DMS114 treated with DMSO at 0.1 percent for 48 hours (cell line): Measurements from ENCODE around the gene LCN12.
"Not testable (repeated sequence)": the region's sequence is repeated elsewhere in the genome, so short reads cannot be mapped to it uniquely, and the experiment has no call there.

Source experiments
- DNase-seq: peaks from one replicate; lab custom pipeline; 2025; ENCODE audit not compliant: unreplicated experiment; lab: John Stamatoyannopoulos, UW

Gene LCN12

DNA sequence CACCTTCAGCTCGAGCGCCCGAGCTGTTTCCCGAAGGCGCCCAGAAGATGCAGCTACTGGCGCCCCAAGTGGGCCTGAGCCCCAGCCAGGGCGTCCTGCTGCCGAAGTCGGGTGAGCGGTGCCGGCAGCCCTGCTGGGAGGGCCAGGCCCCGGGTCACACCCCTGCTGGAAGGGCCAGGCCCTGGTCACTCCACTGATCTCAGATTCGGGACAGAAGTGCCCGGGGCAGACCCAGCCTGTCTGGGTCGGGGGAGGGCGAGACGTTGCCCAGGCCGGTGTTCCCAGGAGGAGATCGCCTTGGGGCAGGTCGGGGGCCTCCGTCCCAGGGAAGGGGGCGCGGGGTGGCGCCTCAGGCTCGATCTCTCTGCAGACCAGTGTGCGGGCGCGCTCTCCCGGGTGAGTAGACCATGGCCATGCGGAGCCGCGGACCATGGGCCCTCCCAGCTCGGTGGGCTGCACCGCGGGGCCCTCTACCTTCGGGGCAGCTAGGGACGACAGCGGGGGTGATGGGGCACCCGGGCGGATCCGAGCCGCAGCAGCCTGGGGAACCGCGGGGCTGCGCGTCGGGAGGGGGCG is 33.0 kb downstream of the LCN12 start:
- DNase-seq = no peak

DNA sequence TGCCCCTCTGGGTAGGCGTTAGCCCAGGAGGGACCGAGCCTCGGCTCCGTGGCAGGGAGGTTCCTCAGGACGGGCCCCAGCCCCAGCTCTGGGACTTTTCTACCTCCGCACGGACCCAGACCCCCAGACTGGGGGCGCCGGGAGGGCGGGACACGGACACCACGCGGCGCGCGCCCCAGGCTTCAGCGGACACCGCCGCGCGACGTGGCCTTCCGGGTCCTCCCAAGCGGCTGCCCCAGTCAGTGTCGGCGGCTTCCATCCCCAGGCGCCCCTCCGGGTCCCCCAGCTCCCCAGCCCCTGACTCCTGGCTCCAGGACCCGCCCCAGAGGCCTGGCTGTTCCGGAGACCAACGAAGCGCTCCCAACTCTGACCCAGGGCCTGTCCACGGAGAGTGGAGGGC is 33.8 kb downstream of the LCN12 start:
- DNase-seq = no peak

DNA sequence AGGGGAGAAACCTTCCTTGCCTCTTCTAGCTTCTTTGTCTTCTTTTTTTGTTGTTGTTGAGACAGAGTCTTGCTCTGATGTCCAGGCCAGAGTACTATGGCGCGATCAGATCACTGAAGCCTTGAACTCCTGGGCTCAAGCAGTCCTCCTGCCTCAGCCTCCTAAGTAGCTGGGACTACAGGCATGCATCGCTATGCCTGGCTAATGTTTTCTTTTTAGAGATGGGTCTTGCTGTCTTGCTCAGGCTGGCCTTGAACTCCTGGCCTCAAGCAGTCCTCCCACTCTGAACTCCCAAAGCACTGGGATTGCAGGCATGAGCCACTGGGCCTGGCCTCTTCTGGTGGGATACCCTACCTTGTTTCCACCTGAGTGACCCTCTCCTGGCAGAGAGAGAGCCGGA is 36.8 kb downstream of the LCN12 start:
- no peak for DNase-seq

DNA sequence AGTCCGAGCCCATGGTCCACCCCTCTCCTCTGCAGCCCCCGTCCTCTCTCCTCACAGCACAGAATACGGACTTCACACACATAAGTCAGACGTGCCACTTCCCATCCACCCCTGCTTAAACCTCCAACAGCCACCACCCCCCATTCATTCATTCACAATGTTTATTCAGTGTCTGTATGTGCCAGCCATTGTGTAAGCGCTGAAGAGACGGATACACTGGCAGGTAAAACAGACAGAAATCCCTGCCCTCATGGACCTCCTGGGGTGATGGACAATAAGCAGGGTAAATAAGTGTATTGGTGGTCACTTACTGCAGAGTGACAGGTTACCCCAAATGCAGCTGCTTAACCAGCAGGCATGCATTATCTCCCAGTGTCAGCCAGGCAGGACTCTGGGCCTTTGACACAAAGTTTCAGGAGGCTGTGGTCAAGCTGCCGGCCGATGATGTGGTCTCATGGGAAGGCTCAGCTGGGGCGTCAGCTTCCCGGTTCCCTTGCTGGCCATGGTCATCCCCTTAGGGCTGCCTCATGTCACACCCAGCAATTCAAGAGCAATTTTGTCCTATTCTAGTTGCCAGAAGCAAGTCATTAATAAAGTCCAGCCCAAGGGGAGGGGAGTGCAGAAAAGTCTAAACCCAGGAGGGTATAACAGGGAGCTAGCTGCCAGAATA is 38.3 kb downstream of the LCN12 start:
- no peak for DNase-seq

DNA sequence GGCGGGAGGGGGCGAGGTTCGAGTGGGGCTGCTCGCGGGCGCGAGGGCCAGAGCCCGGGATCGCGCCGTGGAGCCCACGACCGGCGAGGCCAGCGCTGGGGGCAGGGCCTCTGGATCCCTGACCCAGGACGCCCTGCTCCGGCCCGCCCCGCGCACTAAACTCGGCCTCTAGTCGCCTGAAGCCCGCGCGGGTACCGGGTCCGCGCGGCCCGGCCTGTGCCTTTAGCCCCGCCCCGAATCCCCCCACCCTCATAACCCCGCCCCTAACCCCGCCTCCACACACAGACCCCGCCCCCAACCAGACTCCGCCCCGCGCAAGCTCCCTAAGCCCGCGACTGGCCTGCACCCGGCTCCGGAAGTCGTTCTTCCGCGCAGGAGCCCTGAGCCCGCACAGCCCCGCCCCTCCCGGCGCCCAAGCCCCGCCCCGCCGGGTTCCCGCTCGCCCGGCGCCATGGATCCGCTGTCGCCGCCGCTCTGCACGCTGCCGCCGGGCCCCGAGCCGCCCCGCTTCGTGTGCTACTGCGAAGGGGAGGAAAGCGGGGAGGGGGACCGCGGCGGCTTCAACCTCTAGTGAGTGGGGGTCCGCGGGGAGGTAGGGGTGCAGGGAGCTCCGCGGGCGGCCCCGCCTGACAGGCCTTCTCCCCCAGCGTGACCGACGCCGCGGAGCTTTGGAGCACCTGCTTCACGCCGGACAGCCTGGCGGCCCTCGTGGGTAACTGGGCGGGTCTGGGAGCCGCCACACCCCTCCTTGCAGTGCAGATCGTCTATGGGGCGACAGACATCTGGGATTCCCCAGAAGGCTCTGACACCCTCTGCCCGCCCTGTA is 40.1 kb downstream of the LCN12 start, which contains the start of gene PAXX:
Gene PAXX (plus strand): TSS at position 430 of the 826 bp plus-strand sequence. CDS start 22 bp downstream, at position 452.
- DNase-seq = peak; percentile 38

DNA sequence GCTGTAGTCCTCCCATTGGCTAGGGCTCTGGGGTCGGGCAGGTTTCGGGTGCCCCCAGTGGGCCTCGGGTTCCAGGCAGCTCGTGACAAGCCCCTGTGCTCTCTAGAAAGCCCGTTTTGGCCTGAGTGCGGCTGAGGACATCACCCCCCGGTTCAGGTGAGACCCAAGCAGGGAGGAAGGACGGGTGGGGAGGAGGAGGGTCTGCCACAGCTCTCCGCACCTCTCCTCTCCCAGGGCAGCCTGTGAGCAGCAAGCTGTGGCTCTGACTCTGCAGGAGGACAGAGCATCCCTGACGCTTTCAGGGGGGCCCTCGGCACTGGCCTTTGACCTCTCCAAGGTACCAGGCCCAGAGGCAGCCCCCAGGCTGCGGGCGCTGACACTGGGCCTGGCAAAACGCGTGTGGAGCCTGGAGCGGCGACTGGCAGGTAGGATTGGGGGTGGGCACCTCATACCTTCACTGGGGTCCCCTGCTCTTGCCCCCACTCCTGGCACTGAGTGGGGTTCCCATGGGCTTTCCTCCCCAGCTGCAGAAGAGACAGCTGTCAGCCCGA is 40.8 kb downstream of the LCN12 start:
- DNase-seq = no peak

DNA sequence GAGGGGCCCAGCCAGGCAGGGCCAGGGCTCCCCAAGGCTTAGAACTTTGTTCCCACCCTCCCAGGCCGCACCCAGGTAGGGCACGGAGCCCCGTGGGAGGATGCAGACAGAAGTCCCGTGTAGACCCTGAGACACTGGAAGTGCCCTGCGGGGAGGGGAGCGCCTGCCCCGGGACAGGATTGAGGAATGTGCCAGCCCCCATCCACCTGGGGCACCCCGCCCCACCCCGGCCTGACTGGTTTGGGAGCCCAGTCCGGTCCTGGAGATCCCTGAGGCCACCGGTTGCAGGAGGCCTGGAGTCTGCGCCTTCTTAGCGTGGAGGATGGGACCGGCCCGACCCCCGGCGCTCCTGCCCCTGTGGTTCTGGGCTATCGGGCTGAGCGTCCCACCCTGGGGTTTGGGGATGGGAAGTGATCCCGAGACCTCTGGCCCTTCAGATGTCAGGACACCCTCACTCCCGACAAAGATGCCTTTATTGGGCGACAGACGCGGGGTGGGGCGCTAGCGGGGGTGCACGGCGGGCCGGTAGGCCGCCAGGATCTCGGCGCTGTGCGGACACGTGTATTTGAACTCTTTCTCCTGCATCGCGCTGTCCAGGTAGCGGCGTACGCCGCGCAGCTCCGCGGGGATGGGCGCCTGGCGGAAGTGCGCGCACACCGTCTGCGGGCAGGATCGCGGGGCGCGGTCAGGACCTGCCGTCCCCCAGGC is 42.3 kb downstream of the LCN12 start:
- no peak for DNase-seq

DNA sequence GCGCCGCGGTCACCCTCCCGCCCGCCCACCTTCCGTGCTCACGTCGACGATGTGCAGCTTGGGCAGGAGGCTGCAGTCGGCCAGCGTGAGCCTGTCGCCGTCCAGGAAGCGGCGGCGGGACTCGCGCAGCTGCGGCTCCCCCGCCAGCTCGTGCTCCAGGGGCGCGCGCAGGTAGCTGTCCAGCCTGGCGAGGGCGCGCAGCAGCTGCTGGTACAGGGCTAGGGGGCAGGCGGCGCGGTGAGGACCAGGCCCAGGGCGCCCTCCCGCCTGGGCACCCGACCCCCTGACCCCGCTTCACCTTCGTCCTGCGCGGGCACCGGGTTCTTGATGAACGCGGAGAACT is 42.8 kb downstream of the LCN12 start:
- DNase-seq = no peak

DNA sequence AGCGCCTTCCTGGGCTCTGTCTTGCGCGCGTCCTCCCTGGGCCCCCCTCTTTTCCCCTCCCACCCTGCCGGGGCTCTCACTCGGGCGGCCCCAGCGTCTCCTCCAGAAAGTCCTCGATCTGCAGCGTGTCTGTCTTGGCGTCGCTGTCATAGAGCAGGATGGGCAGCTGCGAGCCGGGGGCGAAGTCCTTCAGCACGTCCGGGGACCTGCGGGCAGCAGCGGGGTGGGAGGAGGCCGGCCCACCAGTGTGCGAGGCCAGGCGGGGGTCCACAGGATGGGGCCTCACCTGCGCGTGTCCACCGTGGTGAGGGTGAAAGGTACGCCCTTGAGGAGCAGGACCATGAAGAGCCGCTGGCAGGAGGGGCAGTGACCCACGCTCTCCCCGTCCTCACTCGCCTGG is 43.3 kb downstream of the LCN12 start:
- DNase-seq = no peak

DNA sequence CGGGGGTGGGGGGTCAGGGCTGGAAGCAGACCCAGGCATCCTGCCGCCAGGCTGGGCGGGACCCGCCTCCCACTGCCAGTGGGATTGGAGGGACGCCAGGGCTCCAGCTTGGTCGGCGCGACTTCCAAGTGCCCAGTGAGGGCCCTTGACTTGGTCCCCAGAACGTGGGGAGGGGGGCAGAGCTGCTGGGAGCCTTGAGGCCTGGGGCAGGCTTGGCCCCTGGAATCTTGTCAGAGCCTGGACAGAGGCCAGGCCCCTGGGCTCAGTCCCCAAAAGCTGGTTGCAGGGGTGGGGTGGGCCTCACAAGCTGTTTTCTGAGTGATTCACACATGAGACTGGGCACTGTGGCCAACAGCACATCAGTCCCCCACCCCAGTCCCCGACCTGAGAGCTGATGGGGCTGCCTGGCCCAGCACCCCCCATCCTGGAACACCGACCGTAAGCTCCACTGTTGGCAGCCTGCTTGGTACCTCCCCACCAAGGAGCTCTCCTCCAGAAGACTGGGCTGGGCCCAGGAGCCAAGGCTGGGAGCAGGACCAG is 43.8 kb downstream of the LCN12 start:
- DNase-seq = no peak

DNA sequence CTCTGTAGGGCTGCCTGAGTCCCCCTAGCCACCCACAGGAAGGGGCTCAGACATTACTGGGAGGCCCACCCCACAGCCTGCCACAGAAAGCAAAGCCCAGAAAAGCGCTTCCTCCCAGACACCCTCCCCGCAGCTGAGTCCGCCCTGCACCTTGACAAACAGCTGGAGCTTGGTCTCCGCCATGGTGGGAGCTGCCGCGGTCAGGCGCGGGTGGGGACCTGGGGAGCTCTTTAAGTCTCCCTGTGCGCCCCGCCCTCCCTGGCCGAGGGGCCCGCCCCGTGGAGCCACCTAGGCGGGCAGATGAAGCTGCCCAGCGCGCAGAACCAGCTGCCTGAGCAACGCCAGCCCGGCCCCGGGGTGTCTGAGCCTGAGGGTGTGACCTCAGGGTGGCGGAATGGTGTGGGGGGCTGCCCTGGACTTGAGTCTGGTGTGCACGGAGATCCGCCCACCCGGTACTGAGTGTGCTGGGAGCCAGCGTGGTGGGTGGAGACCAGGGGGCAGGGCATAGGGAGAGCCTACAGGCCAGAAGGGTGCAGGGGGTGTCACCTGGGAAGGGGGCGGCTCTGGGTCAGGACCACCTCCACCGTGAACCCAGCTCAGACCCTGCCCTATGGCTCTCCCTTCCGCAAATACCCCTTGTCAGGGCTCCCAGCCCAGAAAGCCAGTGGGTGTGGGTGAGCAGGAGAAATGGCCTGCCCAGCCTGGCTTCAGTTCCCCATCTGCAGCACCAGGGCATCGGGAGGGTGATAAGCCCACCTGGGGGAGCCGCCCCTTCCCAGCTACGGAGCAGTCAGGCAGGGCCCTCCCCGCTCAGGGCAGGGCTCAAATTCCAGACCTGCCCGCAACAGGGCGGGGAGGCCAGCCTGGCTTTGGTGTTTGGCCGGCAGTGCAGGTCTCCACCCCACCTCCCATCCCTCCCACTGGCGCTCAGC is 44.6 kb downstream of the LCN12 start, which contains the start of gene CLIC3:
Gene CLIC3 (minus strand): TSS at position 208 of the 932 bp plus-strand sequence. CDS start 25 bp downstream, at position 183.
- DNase-seq = no peak

DNA sequence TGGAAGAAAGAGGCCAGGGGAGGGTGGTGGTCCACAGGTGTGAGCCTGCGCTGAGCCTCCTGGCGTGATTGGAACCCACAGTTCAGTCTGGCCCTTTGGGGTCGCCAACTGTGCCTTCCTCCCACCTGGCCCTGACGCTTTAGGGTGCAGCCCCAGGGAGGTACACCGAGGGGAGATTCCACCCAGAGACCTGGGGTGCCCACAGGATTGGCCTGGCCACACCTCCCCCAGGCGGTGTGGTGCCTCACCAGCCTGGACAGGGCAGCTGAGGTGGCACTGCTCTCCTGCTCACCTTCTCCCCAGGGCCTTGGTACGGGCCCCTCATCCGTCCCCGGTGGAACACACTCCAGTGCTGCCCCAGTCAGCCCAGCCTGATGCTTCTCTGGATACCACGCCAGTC is 45.3 kb downstream of the LCN12 start:
- no peak for DNase-seq

DNA sequence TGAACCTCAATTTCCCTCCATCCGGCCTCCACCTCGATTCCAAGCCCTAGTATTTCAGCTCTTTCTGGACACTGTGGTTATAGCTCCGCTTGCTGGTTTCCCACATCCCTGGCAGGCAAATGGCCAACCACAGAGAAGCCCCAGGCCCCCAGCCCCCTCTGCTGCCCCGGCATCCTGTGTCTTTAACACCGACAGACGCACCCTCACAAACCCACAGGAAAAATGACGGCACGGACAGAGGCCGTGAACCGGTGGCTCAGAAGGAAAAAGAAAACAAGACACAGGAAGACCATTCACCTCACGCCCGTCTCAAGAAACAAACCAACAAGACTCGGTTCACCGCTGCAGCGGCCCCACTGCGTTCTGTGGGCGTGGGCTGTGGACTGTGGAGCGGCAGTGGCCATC is 45.8 kb downstream of the LCN12 start:
- no peak for DNase-seq

DNA sequence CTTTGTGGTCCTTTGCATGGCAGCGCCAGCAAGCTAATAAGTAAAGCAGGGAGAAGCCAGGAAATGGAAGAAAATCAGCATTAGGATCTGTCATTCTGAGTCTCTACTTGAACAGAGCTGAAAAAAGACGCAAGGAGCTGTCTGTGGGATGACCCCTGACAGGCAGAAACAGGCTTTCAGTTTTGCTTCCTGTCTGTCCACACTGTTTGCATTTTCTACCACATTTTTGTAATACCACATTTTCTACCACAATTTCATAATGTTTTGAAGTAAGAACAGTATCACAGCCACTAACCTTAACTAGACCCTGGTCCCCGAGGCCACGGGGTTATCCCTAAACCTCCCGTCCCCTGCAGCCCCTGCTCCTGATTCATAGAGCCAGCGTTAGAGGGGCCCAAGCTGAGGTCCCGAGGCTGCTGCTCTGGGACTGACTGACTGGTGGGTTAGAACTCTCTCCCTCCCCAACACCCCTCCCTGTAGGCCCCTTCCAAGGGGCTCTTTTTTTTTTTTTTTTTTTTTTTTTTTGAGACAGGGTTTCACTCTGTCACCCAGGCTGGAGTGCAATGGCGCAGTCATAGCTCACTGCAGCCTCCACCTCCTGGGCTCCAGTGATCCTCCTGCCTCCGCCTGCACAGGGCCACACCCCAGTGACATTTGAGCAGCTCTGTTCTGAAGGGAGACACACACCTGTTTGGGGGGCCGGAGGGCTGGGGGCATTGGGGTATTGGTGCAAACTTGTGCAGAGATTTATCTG is 48.3 kb downstream of the LCN12 start:
- no peak for DNase-seq

DNA sequence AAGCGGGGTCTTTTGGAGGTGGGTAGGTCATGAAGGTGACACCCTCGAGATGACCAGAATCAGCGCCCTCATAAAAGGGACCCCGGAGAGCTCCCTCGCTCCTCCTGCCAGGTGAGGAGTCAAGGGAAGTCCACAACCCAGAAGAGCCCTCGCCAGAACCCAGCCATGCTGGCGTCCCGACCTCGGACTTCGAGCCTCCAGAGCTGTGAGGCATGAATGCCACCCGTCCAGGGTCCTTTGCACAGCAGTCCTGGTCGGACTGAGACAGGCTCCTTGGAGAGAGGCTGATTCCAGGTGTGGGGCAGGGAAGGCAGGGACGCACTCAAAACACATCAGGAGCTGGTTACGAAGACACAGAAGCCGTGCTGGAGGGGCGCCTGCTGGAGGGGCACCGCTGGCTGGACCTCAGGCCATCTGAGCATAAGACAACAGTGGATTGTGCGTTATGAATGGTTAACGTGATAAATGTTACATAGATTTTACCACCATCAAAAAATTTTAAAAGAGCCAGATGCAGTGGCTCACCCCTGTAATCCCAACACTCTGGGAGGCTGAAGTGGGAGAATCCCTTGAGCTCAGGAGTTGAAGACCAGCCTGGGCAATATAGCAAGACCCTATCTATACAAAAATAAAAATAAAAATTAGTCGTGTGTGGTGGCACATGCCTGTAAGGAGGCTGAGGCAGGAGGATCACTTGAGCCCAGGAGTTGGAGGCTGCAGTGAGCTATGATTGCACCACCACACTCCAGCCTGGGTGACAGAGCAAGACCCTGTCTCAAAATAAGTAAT is 50.0 kb downstream of the LCN12 start:
- no peak for DNase-seq

DNA sequence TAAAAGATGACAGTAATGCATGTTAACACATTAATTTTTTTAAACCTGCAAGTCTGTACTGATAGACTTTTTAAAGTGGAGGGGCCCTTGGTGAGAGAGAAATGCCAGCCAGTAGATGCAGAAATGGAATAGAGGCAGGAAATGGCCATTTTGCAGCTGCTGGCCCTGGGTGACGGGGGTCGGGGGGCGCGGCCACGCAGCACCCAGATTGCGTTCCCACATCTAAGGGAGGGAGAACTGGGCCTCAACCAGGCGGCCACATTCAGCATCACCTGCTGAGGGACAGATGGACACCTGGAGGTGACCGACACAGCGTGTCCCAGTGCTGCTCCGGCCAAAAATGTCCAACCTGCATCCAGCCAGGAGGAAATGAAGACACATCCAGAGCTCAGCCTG is 50.6 kb downstream of the LCN12 start:
- no peak for DNase-seq

DNA sequence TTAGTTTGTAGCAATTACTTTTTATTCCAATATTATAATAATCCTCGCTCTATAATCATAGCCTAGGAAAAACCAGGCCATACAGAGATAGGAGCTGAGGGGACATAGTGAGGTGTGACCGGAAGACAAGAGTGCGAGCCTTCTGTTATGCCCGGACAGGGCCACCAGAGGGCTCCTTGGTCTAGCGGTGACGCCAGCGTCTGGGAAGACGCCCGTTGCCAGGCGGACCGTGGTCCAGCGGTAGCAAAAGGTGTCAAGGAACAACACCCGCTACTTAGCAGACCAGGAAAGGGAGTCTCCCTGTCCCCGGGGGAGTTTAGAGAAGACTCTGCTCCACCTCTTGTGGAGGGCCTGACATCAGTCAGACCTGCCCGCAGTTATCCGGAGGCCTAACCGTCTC is 52.2 kb downstream of the LCN12 start:
- not testable (repeated sequence) for DNase-seq
